A673 (cell line): ENCODE data around the gene YOD1.

Experiments
- EZH2 ChIP-seq: fragments of 200-600 bp; sonication (generic); IDR thresholded peaks from 2 replicates; pipeline ENCODE4 v1.6.1; 2017; ENCODE audit warnings: borderline replicate concordance, low read depth, mild to moderate bottlenecking, mixed read lengths, antibody characterized with exemption, low read length; ENCODE audit not compliant: poor library complexity, severe bottlenecking
- TF ChIP-seq, protein P1 (sequence below): fragments of 300-800, 200-600 bp; sonication (generic); conservative IDR thresholded peaks from 2 replicates; pipeline ENCODE4 v1.5.1; 2017; ENCODE audit warnings: low read depth, mild to moderate bottlenecking, antibody characterized with exemption, low read length, moderate library complexity, mixed read lengths

DNA sequence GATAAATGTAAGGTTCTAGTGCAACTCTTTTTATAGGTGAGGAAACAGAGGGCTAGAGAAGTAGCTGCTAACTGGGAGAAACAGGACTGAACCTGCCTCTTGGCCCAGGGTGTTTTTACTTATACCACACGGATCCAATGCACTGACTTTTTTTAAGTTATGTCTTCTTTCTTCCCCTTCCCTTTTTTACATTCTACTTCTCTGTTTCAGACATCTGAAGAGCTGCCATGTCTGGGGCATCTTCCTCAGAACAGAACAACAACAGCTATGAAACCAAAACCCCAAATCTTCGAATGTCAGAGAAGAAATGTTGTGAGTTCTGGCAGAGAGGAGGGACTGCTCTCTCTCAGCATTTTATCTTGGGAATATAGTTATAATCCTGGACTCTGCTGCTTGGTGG, 3.5 kb upstream of the YOD1 start:
- TF ChIP-seq, protein P1, sequence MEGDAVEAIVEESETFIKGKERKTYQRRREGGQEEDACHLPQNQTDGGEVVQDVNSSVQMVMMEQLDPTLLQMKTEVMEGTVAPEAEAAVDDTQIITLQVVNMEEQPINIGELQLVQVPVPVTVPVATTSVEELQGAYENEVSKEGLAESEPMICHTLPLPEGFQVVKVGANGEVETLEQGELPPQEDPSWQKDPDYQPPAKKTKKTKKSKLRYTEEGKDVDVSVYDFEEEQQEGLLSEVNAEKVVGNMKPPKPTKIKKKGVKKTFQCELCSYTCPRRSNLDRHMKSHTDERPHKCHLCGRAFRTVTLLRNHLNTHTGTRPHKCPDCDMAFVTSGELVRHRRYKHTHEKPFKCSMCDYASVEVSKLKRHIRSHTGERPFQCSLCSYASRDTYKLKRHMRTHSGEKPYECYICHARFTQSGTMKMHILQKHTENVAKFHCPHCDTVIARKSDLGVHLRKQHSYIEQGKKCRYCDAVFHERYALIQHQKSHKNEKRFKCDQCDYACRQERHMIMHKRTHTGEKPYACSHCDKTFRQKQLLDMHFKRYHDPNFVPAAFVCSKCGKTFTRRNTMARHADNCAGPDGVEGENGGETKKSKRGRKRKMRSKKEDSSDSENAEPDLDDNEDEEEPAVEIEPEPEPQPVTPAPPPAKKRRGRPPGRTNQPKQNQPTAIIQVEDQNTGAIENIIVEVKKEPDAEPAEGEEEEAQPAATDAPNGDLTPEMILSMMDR: no peak
- TF ChIP-seq EZH2: no peak
